ENCODE data around the gene PALLD.

DNA sequence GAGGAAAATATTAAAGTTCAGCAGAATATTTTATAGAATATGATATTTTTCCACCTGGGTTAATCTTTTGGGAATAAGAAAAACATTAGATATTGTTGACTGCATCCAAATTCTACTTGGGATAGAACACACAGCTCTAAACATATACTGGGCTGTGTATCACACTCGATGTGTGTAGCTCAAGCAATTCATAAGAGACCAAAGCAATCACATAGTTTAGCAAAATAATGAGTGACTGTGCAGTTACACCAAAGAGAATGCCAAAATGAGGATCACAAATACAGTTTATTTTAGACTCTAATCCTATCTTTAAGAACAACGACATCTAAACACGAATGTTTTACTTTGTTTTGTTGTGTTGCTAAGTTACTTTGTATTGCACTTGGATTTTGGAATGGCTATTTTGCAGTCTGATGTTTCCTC is 412.0 kb downstream of the PALLD start:
- TF ChIP-seq, protein P1, sequence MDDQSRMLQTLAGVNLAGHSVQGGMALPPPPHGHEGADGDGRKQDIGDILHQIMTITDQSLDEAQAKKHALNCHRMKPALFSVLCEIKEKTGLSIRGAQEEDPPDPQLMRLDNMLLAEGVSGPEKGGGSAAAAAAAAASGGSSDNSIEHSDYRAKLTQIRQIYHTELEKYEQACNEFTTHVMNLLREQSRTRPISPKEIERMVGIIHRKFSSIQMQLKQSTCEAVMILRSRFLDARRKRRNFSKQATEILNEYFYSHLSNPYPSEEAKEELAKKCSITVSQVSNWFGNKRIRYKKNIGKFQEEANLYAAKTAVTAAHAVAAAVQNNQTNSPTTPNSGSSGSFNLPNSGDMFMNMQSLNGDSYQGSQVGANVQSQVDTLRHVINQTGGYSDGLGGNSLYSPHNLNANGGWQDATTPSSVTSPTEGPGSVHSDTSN (CRISPR knock-in tag; IDR thresholded peaks at IDR 0.05): no peak
- no peak for TF ChIP-seq KLF1 (tag by site-specific recombination; IDR thresholded peaks at IDR 0.05)
- TF ChIP-seq, protein P2, sequence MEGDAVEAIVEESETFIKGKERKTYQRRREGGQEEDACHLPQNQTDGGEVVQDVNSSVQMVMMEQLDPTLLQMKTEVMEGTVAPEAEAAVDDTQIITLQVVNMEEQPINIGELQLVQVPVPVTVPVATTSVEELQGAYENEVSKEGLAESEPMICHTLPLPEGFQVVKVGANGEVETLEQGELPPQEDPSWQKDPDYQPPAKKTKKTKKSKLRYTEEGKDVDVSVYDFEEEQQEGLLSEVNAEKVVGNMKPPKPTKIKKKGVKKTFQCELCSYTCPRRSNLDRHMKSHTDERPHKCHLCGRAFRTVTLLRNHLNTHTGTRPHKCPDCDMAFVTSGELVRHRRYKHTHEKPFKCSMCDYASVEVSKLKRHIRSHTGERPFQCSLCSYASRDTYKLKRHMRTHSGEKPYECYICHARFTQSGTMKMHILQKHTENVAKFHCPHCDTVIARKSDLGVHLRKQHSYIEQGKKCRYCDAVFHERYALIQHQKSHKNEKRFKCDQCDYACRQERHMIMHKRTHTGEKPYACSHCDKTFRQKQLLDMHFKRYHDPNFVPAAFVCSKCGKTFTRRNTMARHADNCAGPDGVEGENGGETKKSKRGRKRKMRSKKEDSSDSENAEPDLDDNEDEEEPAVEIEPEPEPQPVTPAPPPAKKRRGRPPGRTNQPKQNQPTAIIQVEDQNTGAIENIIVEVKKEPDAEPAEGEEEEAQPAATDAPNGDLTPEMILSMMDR (tag by site-specific recombination; IDR thresholded peaks at IDR 0.05): no peak
- TF ChIP-seq ZNF133 (tag by site-specific recombination; IDR thresholded peaks at IDR 0.05): no peak
- TF ChIP-seq, protein P3, sequence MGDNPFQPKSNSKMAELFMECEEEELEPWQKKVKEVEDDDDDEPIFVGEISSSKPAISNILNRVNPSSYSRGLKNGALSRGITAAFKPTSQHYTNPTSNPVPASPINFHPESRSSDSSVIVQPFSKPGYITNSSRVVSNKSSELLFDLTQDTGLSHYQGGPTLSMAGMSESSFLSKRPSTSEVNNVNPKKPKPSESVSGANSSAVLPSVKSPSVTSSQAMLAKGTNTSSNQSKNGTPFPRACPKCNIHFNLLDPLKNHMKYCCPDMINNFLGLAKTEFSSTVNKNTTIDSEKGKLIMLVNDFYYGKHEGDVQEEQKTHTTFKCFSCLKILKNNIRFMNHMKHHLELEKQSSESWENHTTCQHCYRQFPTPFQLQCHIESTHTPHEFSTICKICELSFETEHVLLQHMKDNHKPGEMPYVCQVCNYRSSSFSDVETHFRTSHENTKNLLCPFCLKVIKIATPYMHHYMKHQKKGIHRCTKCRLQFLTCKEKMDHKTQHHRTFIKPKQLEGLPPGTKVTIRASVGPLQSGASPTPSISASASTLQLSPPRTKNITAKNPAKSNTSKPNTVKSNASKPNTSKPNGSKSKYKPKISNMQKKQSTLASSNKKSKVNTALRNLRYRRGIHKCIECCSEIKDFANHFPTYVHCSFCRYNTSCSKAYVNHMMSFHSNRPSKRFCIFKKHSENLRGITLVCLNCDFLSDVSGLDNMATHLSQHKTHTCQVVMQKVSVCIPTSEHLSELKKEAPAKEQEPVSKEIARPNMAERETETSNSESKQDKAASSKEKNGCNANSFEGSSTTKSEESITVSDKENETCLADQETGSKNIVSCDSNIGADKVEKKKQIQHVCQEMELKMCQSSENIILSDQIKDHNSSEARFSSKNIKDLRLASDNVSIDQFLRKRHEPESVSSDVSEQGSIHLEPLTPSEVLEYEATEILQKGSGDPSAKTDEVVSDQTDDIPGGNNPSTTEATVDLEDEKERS (tag by site-specific recombination; IDR thresholded peaks at IDR 0.05): no peak
- TF ChIP-seq ZNF610 (tag by site-specific recombination; IDR thresholded peaks at IDR 0.05; ENCODE audit: borderline replicate concordance): no peak
- TF ChIP-seq HOXA7 (CRISPR knock-in tag; IDR thresholded peaks at IDR 0.05; ENCODE audit: borderline replicate concordance): no peak
- no peak for TF ChIP-seq ZNF274 (IDR thresholded peaks at IDR 0.05; ENCODE audit: low read length)
- no peak for TF ChIP-seq ZNF274 (tag by site-specific recombination; IDR thresholded peaks at IDR 0.05; ENCODE audit: borderline replicate concordance)
- TF ChIP-seq, protein P4, sequence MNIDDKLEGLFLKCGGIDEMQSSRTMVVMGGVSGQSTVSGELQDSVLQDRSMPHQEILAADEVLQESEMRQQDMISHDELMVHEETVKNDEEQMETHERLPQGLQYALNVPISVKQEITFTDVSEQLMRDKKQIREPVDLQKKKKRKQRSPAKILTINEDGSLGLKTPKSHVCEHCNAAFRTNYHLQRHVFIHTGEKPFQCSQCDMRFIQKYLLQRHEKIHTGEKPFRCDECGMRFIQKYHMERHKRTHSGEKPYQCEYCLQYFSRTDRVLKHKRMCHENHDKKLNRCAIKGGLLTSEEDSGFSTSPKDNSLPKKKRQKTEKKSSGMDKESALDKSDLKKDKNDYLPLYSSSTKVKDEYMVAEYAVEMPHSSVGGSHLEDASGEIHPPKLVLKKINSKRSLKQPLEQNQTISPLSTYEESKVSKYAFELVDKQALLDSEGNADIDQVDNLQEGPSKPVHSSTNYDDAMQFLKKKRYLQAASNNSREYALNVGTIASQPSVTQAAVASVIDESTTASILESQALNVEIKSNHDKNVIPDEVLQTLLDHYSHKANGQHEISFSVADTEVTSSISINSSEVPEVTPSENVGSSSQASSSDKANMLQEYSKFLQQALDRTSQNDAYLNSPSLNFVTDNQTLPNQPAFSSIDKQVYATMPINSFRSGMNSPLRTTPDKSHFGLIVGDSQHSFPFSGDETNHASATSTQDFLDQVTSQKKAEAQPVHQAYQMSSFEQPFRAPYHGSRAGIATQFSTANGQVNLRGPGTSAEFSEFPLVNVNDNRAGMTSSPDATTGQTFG (tag by site-specific recombination; IDR thresholded peaks at IDR 0.05; ENCODE audit: borderline replicate concordance): no peak

All from HEK293 (cell line).